NB4 (cell line): ENCODE measurements around the gene CLSTN2.

Experiments used
- DNase-seq: peaks from one replicate; pipeline ENCODE4 v3.0.0; 2010; ENCODE audit warnings: low read depth
- H3K4me3 ChIP-seq: one replicate; pipeline ENCODE4 v1.5.1; 2011; ENCODE audit warnings: mild to moderate bottlenecking, low read depth, low read length, moderate library complexity
- CTCF ChIP-seq: IDR thresholded peaks from one replicate; pipeline ENCODE4 v1.5.1; 2012; ENCODE audit warnings: low read depth, low read length
- MAX ChIP-seq: IDR thresholded peaks from 2 replicates; pipeline ENCODE4 v1.6.1; 2011; ENCODE audit warnings: low read depth, low read length
- MYC ChIP-seq: IDR thresholded peaks from 2 replicates; pipeline ENCODE4 v1.6.1; 2011; ENCODE audit warnings: low read depth, low read length
- POLR2A ChIP-seq: IDR thresholded peaks from 2 replicates; pipeline ENCODE4 v1.6.1; 2011; ENCODE audit warnings: mild to moderate bottlenecking; ENCODE audit not compliant: insufficient read length; ENCODE audit errors: extremely low read depth

The CLSTN2 gene

GRCh38 chr3:140530131-140530530 lies 595.1 kb downstream of the CLSTN2 start:
- H3K4me3 ChIP-seq, result no peak overlapping the region
- no peak for TF ChIP-seq CTCF
- TF ChIP-seq MYC, result no peak
- TF ChIP-seq MAX, result no peak
- TF ChIP-seq POLR2A, result no peak
- DNase-seq, result no peak

GRCh38 chr3:140530603-140531002 lies 595.6 kb downstream of the CLSTN2 start:
- TF ChIP-seq POLR2A (no peak), MAX (no peak), CTCF (no peak), MYC (no peak)
- DNase-seq, result no peak
- no peak overlapping the region for H3K4me3 ChIP-seq

GRCh38 chr3:140532793-140533330 lies 597.9 kb downstream of the CLSTN2 start:
- no peak for TF ChIP-seq MYC
- no peak for TF ChIP-seq MAX
- no peak for TF ChIP-seq POLR2A
- no peak for TF ChIP-seq CTCF
- DNase-seq, result no peak
- H3K4me3 ChIP-seq, result no peak overlapping the region

- TF ChIP-seq MYC, result no peak
- no peak for TF ChIP-seq POLR2A
- no peak for TF ChIP-seq CTCF
- no peak for TF ChIP-seq MAX
- no peak for DNase-seq
- no peak overlapping the region for H3K4me3 ChIP-seq
Observed at GRCh38 chr3:140536926-140537726, 602.1 kb downstream of the CLSTN2 start.

GRCh38 chr3:140537727-140538082 lies 602.7 kb downstream of the CLSTN2 start:
- TF ChIP-seq POLR2A (no peak), CTCF (no peak), MYC (no peak), MAX (no peak)
- no peak for DNase-seq
- no peak overlapping the region for H3K4me3 ChIP-seq

GRCh38 chr3:140540262-140540661 lies 605.3 kb downstream of the CLSTN2 start:
- TF ChIP-seq CTCF (no peak), MAX (no peak), MYC (no peak), POLR2A (no peak)
- no peak overlapping the region for H3K4me3 ChIP-seq
- DNase-seq, result no peak
